Measurements from ENCODE around the gene ACO1. TPM values are rescaled to one million over a fixed set of nuclear protein-coding genes. Genes with fewer than 3 reads are reported as not detected.

ACO1 gene
- total and polyA plus RNA-seq, 4 donors = 41.3 to 78.5 (median 59.5) TPM

- H3K27ac ChIP-seq (ENCODE audit: low read depth in 1 of 2, low read length in 2 of 2) = no peak overlapping the region
Measured at GRCh38 chr9:32490601-32491000, 106.2 kb downstream of the ACO1 start.

More at GRCh38 chr9:32490601-32491000, 106.2 kb downstream of the ACO1 start:
- Histone ChIP-seq H3K4me3 (ENCODE audit: low read depth in 1 of 3, low read length in 3 of 3) (no peak overlapping the region), H3K4me1 (ENCODE audit: control insufficient read depth in 4 of 4, insufficient read depth in 4 of 4, low read length in 3 of 4) (peaks cover 3 to 20% (median 14%) of the 10 kb centered on the region in 4 donors), H3K36me3 (ENCODE audit: control insufficient read depth in 4 of 4, insufficient read depth in 3 of 4, low read depth in 1 of 4, low read length in 3 of 4) (peaks cover 4 to 7% (median 5%) of the 10 kb centered on the region in 4 donors), H3K9ac (ENCODE audit: low read depth in 1 of 2, low read length in 2 of 2) (no peak overlapping the region), H3K9me3 (ENCODE audit: control insufficient read depth in 4 of 4, low read length in 3 of 4) (no peaks in the 10 kb centered on the region), H3K27me3 (ENCODE audit: control insufficient read depth in 4 of 4, insufficient read depth in 4 of 4, low read length in 3 of 4) (no peaks in the 10 kb centered on the region)
- TF ChIP-seq HNF4A (conservative IDR thresholded peaks at IDR 0.05) = no peak
- TF ChIP-seq SP1 (IDR thresholded peaks at IDR 0.05) = no peak
- no peak for TF ChIP-seq RXRA (IDR thresholded peaks at IDR 0.05)
- TF ChIP-seq REST (IDR thresholded peaks at IDR 0.05) = no peak
- no peak for TF ChIP-seq RAD21 (IDR thresholded peaks at IDR 0.05)
- TF ChIP-seq GABPA (IDR thresholded peaks at IDR 0.05 in 1 of 2, conservative IDR thresholded peaks at IDR 0.05 in 1 of 2) = no peak
- no peak for TF ChIP-seq NR2F2 (IDR thresholded peaks at IDR 0.05)
- TF ChIP-seq FOXA1 (IDR thresholded peaks at IDR 0.05) = no peak
- TF ChIP-seq, protein P1, sequence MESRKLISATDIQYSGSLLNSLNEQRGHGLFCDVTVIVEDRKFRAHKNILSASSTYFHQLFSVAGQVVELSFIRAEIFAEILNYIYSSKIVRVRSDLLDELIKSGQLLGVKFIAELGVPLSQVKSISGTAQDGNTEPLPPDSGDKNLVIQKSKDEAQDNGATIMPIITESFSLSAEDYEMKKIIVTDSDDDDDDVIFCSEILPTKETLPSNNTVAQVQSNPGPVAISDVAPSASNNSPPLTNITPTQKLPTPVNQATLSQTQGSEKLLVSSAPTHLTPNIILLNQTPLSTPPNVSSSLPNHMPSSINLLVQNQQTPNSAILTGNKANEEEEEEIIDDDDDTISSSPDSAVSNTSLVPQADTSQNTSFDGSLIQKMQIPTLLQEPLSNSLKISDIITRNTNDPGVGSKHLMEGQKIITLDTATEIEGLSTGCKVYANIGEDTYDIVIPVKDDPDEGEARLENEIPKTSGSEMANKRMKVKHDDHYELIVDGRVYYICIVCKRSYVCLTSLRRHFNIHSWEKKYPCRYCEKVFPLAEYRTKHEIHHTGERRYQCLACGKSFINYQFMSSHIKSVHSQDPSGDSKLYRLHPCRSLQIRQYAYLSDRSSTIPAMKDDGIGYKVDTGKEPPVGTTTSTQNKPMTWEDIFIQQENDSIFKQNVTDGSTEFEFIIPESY (IDR thresholded peaks at IDR 0.05) = no peak
- TF ChIP-seq, protein P2, sequence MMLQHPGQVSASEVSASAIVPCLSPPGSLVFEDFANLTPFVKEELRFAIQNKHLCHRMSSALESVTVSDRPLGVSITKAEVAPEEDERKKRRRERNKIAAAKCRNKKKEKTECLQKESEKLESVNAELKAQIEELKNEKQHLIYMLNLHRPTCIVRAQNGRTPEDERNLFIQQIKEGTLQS (IDR thresholded peaks at IDR 0.05) = no peak
- TF ChIP-seq, protein P3, sequence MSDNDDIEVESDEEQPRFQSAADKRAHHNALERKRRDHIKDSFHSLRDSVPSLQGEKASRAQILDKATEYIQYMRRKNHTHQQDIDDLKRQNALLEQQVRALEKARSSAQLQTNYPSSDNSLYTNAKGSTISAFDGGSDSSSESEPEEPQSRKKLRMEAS (IDR thresholded peaks at IDR 0.05) = no peak
- no peak for TF ChIP-seq TAF1 (conservative IDR thresholded peaks at IDR 0.05)
- TF ChIP-seq HNF4G (IDR thresholded peaks at IDR 0.05) = no peak
- no peak for TF ChIP-seq YY1 (IDR thresholded peaks at IDR 0.05)
- no peak for TF ChIP-seq JUND (IDR thresholded peaks at IDR 0.05)
- no peak for TF ChIP-seq FOXA2 (IDR thresholded peaks at IDR 0.05)
- no peak for TF ChIP-seq EGR1 (IDR thresholded peaks at IDR 0.05; ENCODE audit: low read depth in 2 of 2)
- no peak for TF ChIP-seq CTCF (IDR thresholded peaks at IDR 0.05; ENCODE audit: low read depth, low read length, missing input control)
- DNase-seq (ENCODE audit: low spot score) = no peak
- 90% methylated on average over 3 of the region's 3 CpGs for WGBS

Measured in liver (tissue), 9 donors.